Upper lobe of left lung (tissue), 6 donors: ENCODE results near the gene GPC4. TPM values are rescaled to one million over a fixed set of nuclear protein-coding genes. Genes with fewer than 3 reads are reported as not detected.

Experiments used
- ATAC-seq, 2 donors: fragments of 200-7000 bp; cut with Tn5 transposase; one replicate each; pipeline ENCODE4 v1.9.1; 2022; ENCODE audit warnings: mild to moderate bottlenecking in 2 of 2, moderate library complexity in 2 of 2; ENCODE audit not compliant: low FRiP score in 2 of 2
- DNase-seq, 2 donors: peaks; one replicate each; pipeline ENCODE4 v3.0.0-alpha.2; 2019 to 2020
- H3K27ac ChIP-seq, 4 donors: fragments of 200-600 bp; sonication (generic); one replicate each; pipeline ENCODE4 v1.5.1; 2016 to 2019
- H3K27me3 ChIP-seq, 4 donors: fragments of 200-600 bp; sonication (generic); one replicate each; pipeline ENCODE4 v1.5.1; 2017 to 2019
- H3K36me3 ChIP-seq, 4 donors: fragments of 200-600 bp; sonication (generic); one replicate each; pipeline ENCODE4 v1.5.1; 2016 to 2019
- H3K4me1 ChIP-seq, 4 donors: fragments of 200-600 bp; sonication (generic); one replicate each; pipeline ENCODE4 v1.5.1; 2018 to 2019
- H3K4me3 ChIP-seq, 4 donors: fragments of 200-600 bp; sonication (generic); one replicate each; pipeline ENCODE4 v1.5.1; 2017 to 2019; ENCODE audit warnings: mild to moderate bottlenecking in 2 of 4, moderate library complexity in 1 of 4
- H3K9me3 ChIP-seq, 4 donors: fragments of 200-600 bp; sonication (generic); one replicate each; pipeline ENCODE4 v1.5.1; 2018 to 2019
- EP300 ChIP-seq, 4 donors: sonication (generic); formaldehyde crosslinking; IDR thresholded peaks; one replicate each; pipeline ENCODE4 v1.5.1; 2017; ENCODE audit warnings: antibody characterized with exemption in 4 of 4, control low read depth in 2 of 4
- POLR2A ChIP-seq, 4 donors: fragments of 450-650 bp; IDR thresholded peaks; one replicate each; pipeline ENCODE4 v1.5.1; 2016 to 2017; ENCODE audit warnings: antibody characterized with exemption in 4 of 4, mild to moderate bottlenecking in 2 of 4
- POLR2AphosphoS5 ChIP-seq, 2 donors: sonication (generic); formaldehyde crosslinking; IDR thresholded peaks; one replicate each; pipeline ENCODE4 v1.5.1; 2017; ENCODE audit warnings: antibody characterized with exemption in 2 of 2
- WGBS, 2 donors: methylation state at CpG; one replicate each; pipeline ENCODE4 v1.1.5; 2017 to 2018; 5-methylcytosine and 5-hydroxymethylcytosine counted together
- total RNA-seq, 6 donors: library from RNA; depleted of rRNA in 4 of 6; stranded (reverse); fragments of >200 nt in 4 of 6; gene quantifications; one replicate each; pipeline versions ENCODE4 v1.1.0 to v1.2.1, GENCODE V29; 2016 to 2021
- TF ChIP-seq, protein P1 (sequence below), 6 experiments: fragments of 450-650 bp in 4 of 6; fragments of 200-600 bp in 2 of 6; sonication (generic) in 2 of 6; IDR thresholded peaks; one replicate each; pipeline ENCODE4 v1.5.1; 2016 to 2019; ENCODE audit warnings: antibody characterized with exemption in 6 of 6
- donor health status: DM: no; HTN: no; CAD: no; lungs with moderate emphysema.
- donor health status: DM: no; HTN: yes; CAD: no; lungs with severe emphysema.

GPC4 gene
- total RNA-seq, 6 donors from 2014 or later: 18.5 to 59.2 (median 32.6) TPM

DNA sequence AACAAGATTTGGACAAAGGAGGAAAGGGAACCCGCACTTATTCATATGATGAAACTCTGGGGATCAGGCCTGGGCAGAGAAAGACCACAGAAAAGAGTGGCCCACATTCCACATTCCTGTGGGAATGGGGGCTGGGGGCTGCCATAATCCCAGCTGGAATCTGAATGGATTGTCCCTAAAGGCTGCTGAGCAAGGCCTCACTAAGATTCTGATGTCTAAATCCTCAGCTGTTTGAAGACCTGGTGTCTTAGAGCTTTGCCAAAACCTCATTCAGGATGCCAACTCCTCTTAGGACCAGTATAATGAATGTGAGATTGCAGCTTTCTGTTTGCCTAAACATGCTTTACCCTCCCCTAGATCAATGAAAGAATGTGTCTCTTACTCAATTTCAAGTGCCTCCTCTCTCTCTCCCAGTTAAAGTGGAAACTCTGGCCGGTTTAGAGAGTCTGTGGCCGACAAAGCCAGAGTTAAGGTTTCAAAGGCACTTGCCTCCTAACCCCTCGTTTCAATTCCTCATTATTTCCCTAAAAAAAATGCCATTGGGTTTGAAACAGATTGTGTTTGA is 33.3 kb upstream of the GPC4 start:
- TF ChIP-seq EP300 (IDR thresholded peaks at IDR 0.05) (no peak), POLR2AphosphoS5 (IDR thresholded peaks at IDR 0.05) (no peak), POLR2A (IDR thresholded peaks at IDR 0.05) (no peak)
- TF ChIP-seq, protein P1, sequence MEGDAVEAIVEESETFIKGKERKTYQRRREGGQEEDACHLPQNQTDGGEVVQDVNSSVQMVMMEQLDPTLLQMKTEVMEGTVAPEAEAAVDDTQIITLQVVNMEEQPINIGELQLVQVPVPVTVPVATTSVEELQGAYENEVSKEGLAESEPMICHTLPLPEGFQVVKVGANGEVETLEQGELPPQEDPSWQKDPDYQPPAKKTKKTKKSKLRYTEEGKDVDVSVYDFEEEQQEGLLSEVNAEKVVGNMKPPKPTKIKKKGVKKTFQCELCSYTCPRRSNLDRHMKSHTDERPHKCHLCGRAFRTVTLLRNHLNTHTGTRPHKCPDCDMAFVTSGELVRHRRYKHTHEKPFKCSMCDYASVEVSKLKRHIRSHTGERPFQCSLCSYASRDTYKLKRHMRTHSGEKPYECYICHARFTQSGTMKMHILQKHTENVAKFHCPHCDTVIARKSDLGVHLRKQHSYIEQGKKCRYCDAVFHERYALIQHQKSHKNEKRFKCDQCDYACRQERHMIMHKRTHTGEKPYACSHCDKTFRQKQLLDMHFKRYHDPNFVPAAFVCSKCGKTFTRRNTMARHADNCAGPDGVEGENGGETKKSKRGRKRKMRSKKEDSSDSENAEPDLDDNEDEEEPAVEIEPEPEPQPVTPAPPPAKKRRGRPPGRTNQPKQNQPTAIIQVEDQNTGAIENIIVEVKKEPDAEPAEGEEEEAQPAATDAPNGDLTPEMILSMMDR (IDR thresholded peaks at IDR 0.05): no peak
- 42 to 45% methylated on average over 4 of the region's 4 CpGs for WGBS, 2 donors
- DNase-seq (no peak), ATAC-seq (peak in 1 of 2 donors; percentile 78)
- H3K9me3 ChIP-seq: no peaks in the 10 kb centered on the region
- no peaks in the 10 kb centered on the region for H3K27me3 ChIP-seq
- peaks cover 0 to 4% (median 0%) of the 10 kb centered on the region in 4 donors for H3K4me1 ChIP-seq
- no peak overlapping the region for H3K27ac ChIP-seq
- no peaks in the 10 kb centered on the region for H3K36me3 ChIP-seq
- no peak overlapping the region for H3K4me3 ChIP-seq

DNA sequence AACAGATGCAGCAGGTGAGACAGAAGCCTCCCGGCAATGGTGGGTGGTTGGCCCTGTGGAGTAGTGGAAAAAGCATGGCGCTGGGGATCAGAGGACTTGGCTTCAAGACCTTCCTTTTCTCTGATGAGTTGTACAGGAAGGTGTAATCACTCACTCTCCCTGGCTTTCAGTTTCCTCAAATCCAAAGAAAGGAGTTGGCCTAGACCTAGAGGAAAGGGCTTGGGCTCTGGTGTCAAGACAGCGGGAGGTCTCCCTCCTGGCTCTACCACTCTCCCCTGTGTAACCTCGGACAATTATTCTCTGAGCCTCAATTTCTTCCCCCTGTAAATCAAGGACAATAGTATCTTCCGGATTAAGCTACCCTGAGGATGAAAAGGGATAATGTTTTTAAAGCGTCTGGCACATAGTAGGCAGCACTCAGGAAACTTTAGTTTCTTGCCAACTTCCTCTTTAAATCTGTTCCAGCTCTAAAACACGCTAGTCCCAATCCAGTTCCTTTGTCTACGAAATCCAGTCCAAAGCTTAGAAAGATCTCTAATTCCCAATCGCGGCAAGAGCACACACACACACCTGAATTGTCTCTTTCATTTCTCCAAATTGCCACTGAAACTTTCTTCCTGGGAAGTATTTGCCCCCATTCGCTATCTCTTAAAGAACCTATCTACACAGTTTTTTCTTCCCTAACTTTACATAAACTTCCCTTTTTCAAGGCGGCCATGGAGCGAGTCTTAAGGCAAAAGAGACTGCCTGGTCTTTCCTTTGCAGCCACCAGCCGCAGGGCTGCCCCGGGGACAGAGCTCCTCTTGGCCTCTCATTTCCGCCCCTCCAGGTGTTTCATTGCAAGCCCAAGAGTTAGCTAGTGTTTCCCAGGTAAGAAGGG is 29.9 kb upstream of the GPC4 start:
- WGBS, 2 donors: 18 to 24% methylated on average over 16 of the region's 16 CpGs
- ATAC-seq (peak in 1 of 2 donors; percentile 31), DNase-seq (no peak)
- H3K36me3 ChIP-seq: no peaks in the 10 kb centered on the region
- H3K4me1 ChIP-seq: peaks cover 0 to 4% (median 0%) of the 10 kb centered on the region in 4 donors
- H3K27ac ChIP-seq: no peak overlapping the region
- peak overlapping the region in 3 of 4 donors; percentile 12 to 30 (median 29) for H3K4me3 ChIP-seq
- H3K9me3 ChIP-seq: no peaks in the 10 kb centered on the region
- no peaks in the 10 kb centered on the region for H3K27me3 ChIP-seq
- TF ChIP-seq POLR2A (IDR thresholded peaks at IDR 0.05): no peak
- no peak for TF ChIP-seq EP300 (IDR thresholded peaks at IDR 0.05)
- TF ChIP-seq POLR2AphosphoS5 (IDR thresholded peaks at IDR 0.05): no peak
- TF ChIP-seq, protein P1 (IDR thresholded peaks at IDR 0.05): no peak

DNA sequence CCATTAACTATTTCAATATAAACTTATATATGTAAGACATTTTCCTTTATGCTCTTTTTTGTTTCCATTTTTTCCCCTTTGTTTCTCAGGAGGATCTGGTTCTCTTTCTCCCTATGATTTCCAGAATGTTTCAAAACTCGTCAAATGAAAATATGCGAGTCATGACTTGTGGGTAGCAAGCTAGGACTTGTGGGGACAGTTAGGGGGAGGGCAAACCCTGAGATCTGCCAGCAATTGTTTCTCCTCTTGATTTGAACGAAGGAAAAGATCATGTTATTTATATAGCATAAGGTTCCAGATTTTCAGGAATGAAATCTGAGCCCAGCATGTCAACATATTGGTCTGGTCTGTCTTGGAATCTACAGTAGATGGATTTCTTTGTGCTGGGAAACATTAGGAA is 28.9 kb upstream of the GPC4 start:
- H3K4me3 ChIP-seq: no peak overlapping the region
- DNase-seq: no peak
- 63 to 64% methylated on average over 3 of the region's 3 CpGs for WGBS, 2 donors
- H3K27me3 ChIP-seq: no peaks in the 10 kb centered on the region
- no peaks in the 10 kb centered on the region for H3K9me3 ChIP-seq
- peaks cover 0 to 4% (median 0%) of the 10 kb centered on the region in 4 donors for H3K4me1 ChIP-seq
- H3K27ac ChIP-seq: no peak overlapping the region
- TF ChIP-seq, protein P1 (IDR thresholded peaks at IDR 0.05): no peak
- no peaks in the 10 kb centered on the region for H3K36me3 ChIP-seq
- no peak for ATAC-seq

DNA sequence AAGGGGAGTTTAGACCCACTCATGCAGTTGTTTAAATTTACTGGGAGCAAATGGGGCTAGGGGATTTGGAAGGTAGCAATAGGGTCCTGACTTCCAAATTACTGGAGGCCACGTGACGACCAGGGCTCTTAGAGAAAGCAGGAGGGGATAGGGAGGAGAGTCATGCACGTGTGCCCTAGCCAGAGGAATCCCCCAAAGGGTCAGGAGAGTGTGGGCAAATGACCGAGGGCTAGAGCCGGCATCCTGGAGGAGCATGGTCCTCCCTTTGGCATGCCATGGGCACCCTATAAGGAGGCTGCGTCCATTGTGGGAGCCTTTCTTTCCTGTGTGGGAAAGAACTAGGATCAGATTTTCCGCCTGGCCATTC is 25.5 kb upstream of the GPC4 start:
- DNase-seq: no peak
- H3K9me3 ChIP-seq: no peaks in the 10 kb centered on the region
- TF ChIP-seq EP300 (IDR thresholded peaks at IDR 0.05): no peak
- no peak for TF ChIP-seq POLR2A (IDR thresholded peaks at IDR 0.05)
- TF ChIP-seq, protein P1 (IDR thresholded peaks at IDR 0.05): no peak
- no peak for TF ChIP-seq POLR2AphosphoS5 (IDR thresholded peaks at IDR 0.05)
- peaks cover 0 to 4% (median 0%) of the 10 kb centered on the region in 4 donors for H3K4me1 ChIP-seq
- H3K4me3 ChIP-seq: no peak overlapping the region
- no peak overlapping the region for H3K27ac ChIP-seq
- no peaks in the 10 kb centered on the region for H3K36me3 ChIP-seq
- 56 to 70% methylated on average over 5 to 7 of the region's 7 CpGs for WGBS, 2 donors
- ATAC-seq: no peak
- no peaks in the 10 kb centered on the region for H3K27me3 ChIP-seq
